HUES6 (cell line): ENCODE measurements around the gene TMEM138.

Source experiments
- H3K27ac ChIP-seq: 2 replicates; pipeline ENCODE4 v1.7.0; 2013; ENCODE audit warnings: low read depth, mild to moderate bottlenecking, low read length, inconsistent platforms
- H3K27me3 ChIP-seq: 2 replicates; pipeline ENCODE4 v1.6.1; 2013; ENCODE audit warnings: low read length; ENCODE audit not compliant: control insufficient read depth, insufficient read depth
- H3K36me3 ChIP-seq: 2 replicates; pipeline ENCODE4 v1.6.1; 2013; ENCODE audit warnings: low read length; ENCODE audit not compliant: control insufficient read depth, insufficient read depth
- H3K4me1 ChIP-seq: 2 replicates; pipeline ENCODE4 v1.6.1; 2013; ENCODE audit warnings: low read length; ENCODE audit not compliant: control insufficient read depth, insufficient read depth
- H3K4me3 ChIP-seq: 2 replicates; pipeline ENCODE4 v1.5.1; 2013; ENCODE audit warnings: low read depth, low read length
- H3K9ac ChIP-seq: one replicate; pipeline ENCODE4 v1.6.1; 2013; ENCODE audit warnings: mild to moderate bottlenecking, low read length
- H3K9me3 ChIP-seq: 2 replicates; pipeline ENCODE4 v1.6.1; 2013; ENCODE audit warnings: low read depth, low read length; ENCODE audit not compliant: control insufficient read depth, insufficient read depth

TMEM138 gene

GRCh38 chr11:61384271-61385242, 22.4 kb downstream of the TMEM138 start:
- Histone ChIP-seq H3K4me3 (no peak overlapping the region), H3K27me3 (no peaks in the 10 kb centered on the region), H3K9ac (no peak overlapping the region)

GRCh38 chr11:61390161-61390560, 28.0 kb downstream of the TMEM138 start:
- Histone ChIP-seq H3K9ac (no peak overlapping the region), H3K4me1 (peaks cover 3% of the 10 kb centered on the region; the same call in 1 of the 2 replicates), H3K27ac (no peak overlapping the region), H3K4me3 (no peak overlapping the region), H3K9me3 (peaks cover 4% of the 10 kb centered on the region; the same call in 1 of the 2 replicates), H3K36me3 (peaks cover 11% of the 10 kb centered on the region), H3K27me3 (no peaks in the 10 kb centered on the region)

More at GRCh38 chr11:61384271-61385242, 22.4 kb downstream of the TMEM138 start:
- Histone ChIP-seq H3K9me3 (no peaks in the 10 kb centered on the region), H3K36me3 (no peaks in the 10 kb centered on the region), H3K27ac (no peak overlapping the region), H3K4me1 (no peaks in the 10 kb centered on the region)

GRCh38 chr11:61392981-61393595, 30.9 kb downstream of the TMEM138 start:
- Histone ChIP-seq H3K9me3 (peaks cover 4% of the 10 kb centered on the region; the same call in 1 of the 2 replicates), H3K27ac (no peak overlapping the region), H3K4me3 (peak overlapping the region; percentile 90), H3K9ac (peak overlapping the region; percentile 87), H3K27me3 (no peaks in the 10 kb centered on the region), H3K36me3 (peaks cover 25% of the 10 kb centered on the region), H3K4me1 (peaks cover 3% of the 10 kb centered on the region; the same call in 1 of the 2 replicates)

GRCh38 chr11:61401173-61401572, 39.0 kb downstream of the TMEM138 start:
- no peak overlapping the region for H3K27ac ChIP-seq
- no peaks in the 10 kb centered on the region for H3K9me3 ChIP-seq
- no peak overlapping the region for H3K9ac ChIP-seq
- no peaks in the 10 kb centered on the region for H3K27me3 ChIP-seq
- no peak overlapping the region for H3K4me3 ChIP-seq
- H3K36me3 ChIP-seq = peaks cover 67% of the 10 kb centered on the region
- H3K4me1 ChIP-seq = no peaks in the 10 kb centered on the region

GRCh38 chr11:61401573-61401972, 39.4 kb downstream of the TMEM138 start:
- Histone ChIP-seq H3K4me3 (no peak overlapping the region), H3K9ac (no peak overlapping the region), H3K9me3 (no peaks in the 10 kb centered on the region), H3K36me3 (peaks cover 71% of the 10 kb centered on the region), H3K4me1 (no peaks in the 10 kb centered on the region), H3K27ac (no peak overlapping the region), H3K27me3 (no peaks in the 10 kb centered on the region)

GRCh38 chr11:61403658-61404057, 41.5 kb downstream of the TMEM138 start:
- H3K36me3 ChIP-seq = peaks cover 78% of the 10 kb centered on the region
- no peaks in the 10 kb centered on the region for H3K27me3 ChIP-seq
- H3K4me1 ChIP-seq = no peaks in the 10 kb centered on the region
- no peak overlapping the region for H3K27ac ChIP-seq
- no peak overlapping the region for H3K9ac ChIP-seq
- H3K4me3 ChIP-seq = no peak overlapping the region
- H3K9me3 ChIP-seq = no peaks in the 10 kb centered on the region

- Histone ChIP-seq H3K36me3 (peaks cover 78% of the 10 kb centered on the region), H3K27me3 (no peaks in the 10 kb centered on the region), H3K9me3 (no peaks in the 10 kb centered on the region), H3K4me1 (no peaks in the 10 kb centered on the region), H3K27ac (no peak overlapping the region), H3K9ac (no peak overlapping the region), H3K4me3 (no peak overlapping the region)
These were observed 41.9 kb downstream of the TMEM138 start for GRCh38 chr11:61404103-61404502.

- H3K9me3 ChIP-seq = no peaks in the 10 kb centered on the region
- H3K36me3 ChIP-seq = peaks cover 81% of the 10 kb centered on the region
- no peaks in the 10 kb centered on the region for H3K27me3 ChIP-seq
- H3K4me1 ChIP-seq = no peaks in the 10 kb centered on the region
- no peak overlapping the region for H3K27ac ChIP-seq
- H3K9ac ChIP-seq = no peak overlapping the region
- H3K4me3 ChIP-seq = no peak overlapping the region
These were observed 42.5 kb downstream of the TMEM138 start for GRCh38 chr11:61404641-61405040.

- no peaks in the 10 kb centered on the region for H3K4me1 ChIP-seq
- peaks cover 89% of the 10 kb centered on the region for H3K36me3 ChIP-seq
- no peaks in the 10 kb centered on the region for H3K9me3 ChIP-seq
- H3K9ac ChIP-seq = no peak overlapping the region
- H3K27me3 ChIP-seq = no peaks in the 10 kb centered on the region
- no peak overlapping the region for H3K4me3 ChIP-seq
- H3K27ac ChIP-seq = no peak overlapping the region
These were observed 43.9 kb downstream of the TMEM138 start for GRCh38 chr11:61406067-61406466.

- H3K9me3 ChIP-seq = no peaks in the 10 kb centered on the region
- H3K9ac ChIP-seq = no peak overlapping the region
- H3K27me3 ChIP-seq = no peaks in the 10 kb centered on the region
- H3K4me1 ChIP-seq = no peaks in the 10 kb centered on the region
- H3K27ac ChIP-seq = no peak overlapping the region
- no peak overlapping the region for H3K4me3 ChIP-seq
- peaks cover 92% of the 10 kb centered on the region for H3K36me3 ChIP-seq
These were observed 45.0 kb downstream of the TMEM138 start for GRCh38 chr11:61406991-61407728.
